Measurements from ENCODE around the gene BEGAIN. TPM values are rescaled to one million over a fixed set of nuclear protein-coding genes. Genes with fewer than 3 reads are reported as not detected.

The BEGAIN gene
- total and polyA plus RNA-seq, 7 experiments from 2014 or later = 0.38 to 2.4 (median 1.5) TPM

DNA sequence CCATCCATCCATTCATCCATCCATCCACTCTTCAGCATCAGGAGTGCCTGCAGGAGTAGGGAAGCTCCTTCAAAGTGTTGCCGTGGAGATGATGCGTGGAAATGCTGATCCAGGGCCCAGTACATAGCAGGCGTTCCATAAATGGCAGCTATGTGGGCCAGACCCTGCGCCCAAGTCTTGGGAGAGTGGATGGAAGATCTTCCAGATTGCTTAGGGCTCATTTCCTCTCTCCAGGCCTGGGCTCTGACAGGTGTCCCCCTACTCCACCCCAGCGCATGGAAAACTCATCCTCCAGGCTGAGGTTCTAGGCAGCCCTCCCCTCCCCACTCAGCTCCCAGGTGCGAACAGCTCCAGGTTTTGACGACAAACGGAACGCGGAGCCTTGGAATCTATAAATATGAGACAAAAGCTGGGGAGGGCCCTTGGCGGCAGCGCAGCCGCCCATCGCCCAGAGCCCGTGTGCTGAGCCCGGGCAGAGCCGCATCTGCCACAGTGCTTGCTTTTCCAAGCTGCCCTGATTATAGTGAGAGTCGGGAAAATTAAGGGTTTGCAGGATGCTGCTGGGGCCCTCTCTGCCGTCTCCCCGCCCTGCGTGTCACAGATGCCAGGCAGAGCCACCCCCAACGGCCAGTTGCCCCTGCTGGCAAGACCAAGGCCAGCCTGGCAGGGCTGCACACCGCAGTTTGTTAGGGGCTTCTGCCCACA, 1.6 kb downstream of the BEGAIN start:
- no peak overlapping the region for H3K4me3 ChIP-seq (ENCODE audit: low read length)
- no peaks in the 10 kb centered on the region for H3K36me3 ChIP-seq (ENCODE audit: control insufficient read depth in 2 of 3, insufficient read depth in 3 of 3, low read length in 3 of 3)
- peak overlapping the region in 1 of 9 donors; percentile 10 for H3K27ac Mint-ChIP-seq
- H3K4me1 ChIP-seq (ENCODE audit: control insufficient read depth in 2 of 2, insufficient read depth in 2 of 2, low read length in 2 of 2) = peaks cover 3 to 6% of the 10 kb centered on the region in 2 donors
- DNase-seq (no peak), ATAC-seq (no peak)
- peak overlapping the region; percentile 13 to 80 (median 70) for H3K4me3 Mint-ChIP-seq
- H3K9me3 ChIP-seq (ENCODE audit: control insufficient read depth in 2 of 3, low read length in 3 of 3) = no peaks in the 10 kb centered on the region
- intact Hi-C loops (cut with micrococcal nuclease) = loop anchor here in 1 of 2 donors (2.0 kb wide), 1 partner anchor 59 kb away; no protein-coding TSS in a partner anchor
- no peaks in the 10 kb centered on the region for H3K9me3 Mint-ChIP-seq
- H3K27me3 Mint-ChIP-seq = peaks cover 13 to 25% (median 21%) of the 10 kb centered on the region in 5 donors
- peaks cover 0 to 6% (median 0%) of the 10 kb centered on the region in 7 donors for H3K4me1 Mint-ChIP-seq
- ChIA-PET POLR2A (no interaction called here), CTCF (no interaction called here)
- no peaks in the 10 kb centered on the region for H3K27me3 ChIP-seq (ENCODE audit: control insufficient read depth in 2 of 2, insufficient read depth in 2 of 2, low read length in 2 of 2)
- no peak overlapping the region for H3K27ac ChIP-seq (ENCODE audit: low read depth, low read length)
- H3K36me3 Mint-ChIP-seq = no peaks in the 10 kb centered on the region

DNA sequence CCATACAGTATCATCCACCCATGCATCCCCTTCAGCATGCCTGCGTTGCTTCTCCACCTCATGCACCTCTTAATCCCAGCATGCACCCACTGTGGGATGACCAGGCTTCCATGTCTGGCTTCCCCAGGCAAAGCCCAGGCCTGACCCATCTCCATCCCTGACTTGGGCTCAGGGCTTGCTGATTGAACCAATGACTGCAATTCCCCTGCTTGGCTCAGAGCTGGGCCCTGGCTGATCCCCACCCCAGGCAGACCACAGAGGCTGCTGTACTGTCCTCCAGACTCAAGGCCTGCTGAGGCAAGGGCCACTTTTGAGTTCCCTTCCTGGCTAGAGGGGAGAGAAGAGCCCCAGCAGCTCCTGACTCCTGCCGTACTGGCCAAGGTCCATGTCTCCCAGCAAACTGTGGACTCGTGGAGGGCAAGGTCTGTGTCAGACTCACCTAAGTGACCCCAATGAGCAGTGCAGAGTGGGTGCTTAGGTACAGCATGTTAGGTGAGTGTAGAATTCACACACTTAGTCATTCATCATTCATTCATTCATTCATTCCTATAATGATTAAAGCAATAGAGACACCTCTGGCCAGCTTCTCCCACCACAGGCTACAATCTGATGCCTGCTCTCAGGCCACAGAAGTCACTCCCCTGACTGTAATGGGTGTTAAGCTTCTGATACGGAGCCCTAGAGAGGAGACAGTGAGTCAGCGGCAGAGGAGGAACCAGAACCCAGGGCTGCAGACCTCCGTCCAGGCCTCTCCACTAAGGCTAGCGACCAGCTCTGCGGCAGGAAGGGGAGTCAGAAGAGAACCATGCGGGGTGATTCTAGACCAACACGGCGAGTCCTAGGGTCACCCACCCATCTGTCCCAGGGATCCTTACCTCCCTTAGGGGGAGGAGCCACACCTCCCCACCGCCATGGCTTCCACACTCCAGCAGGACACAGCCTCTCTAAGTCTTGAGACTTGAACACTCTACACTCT, 2.9 kb downstream of the BEGAIN start:
- Mint-ChIP-seq H3K27me3 (peaks cover 6 to 17% (median 8%) of the 10 kb centered on the region in 5 donors), H3K4me1 (peaks cover 0 to 6% (median 0%) of the 10 kb centered on the region in 7 donors), H3K27ac (peak overlapping the region in 3 of 9 donors; percentile 38 to 59 (median 46)), H3K36me3 (no peaks in the 10 kb centered on the region), H3K9me3 (no peaks in the 10 kb centered on the region), H3K4me3 (peak overlapping the region in 8 of 10 donors; percentile 12 to 57 (median 26))
- CTCF ChIA-PET = no interaction called here
- Histone ChIP-seq H3K27ac (ENCODE audit: low read depth, low read length) (no peak overlapping the region), H3K9me3 (ENCODE audit: control insufficient read depth in 2 of 3, low read length in 3 of 3) (no peaks in the 10 kb centered on the region), H3K36me3 (ENCODE audit: control insufficient read depth in 2 of 3, insufficient read depth in 3 of 3, low read length in 3 of 3) (no peaks in the 10 kb centered on the region), H3K4me1 (ENCODE audit: control insufficient read depth in 2 of 2, insufficient read depth in 2 of 2, low read length in 2 of 2) (peaks cover 3 to 6% of the 10 kb centered on the region in 2 donors), H3K27me3 (ENCODE audit: control insufficient read depth in 2 of 2, insufficient read depth in 2 of 2, low read length in 2 of 2) (no peaks in the 10 kb centered on the region), H3K4me3 (ENCODE audit: low read length) (no peak overlapping the region)
- intact Hi-C loops (cut with micrococcal nuclease) = no loop called here
- ATAC-seq = no peak
- DNase-seq = no peak
- POLR2A ChIA-PET = no interaction called here

DNA sequence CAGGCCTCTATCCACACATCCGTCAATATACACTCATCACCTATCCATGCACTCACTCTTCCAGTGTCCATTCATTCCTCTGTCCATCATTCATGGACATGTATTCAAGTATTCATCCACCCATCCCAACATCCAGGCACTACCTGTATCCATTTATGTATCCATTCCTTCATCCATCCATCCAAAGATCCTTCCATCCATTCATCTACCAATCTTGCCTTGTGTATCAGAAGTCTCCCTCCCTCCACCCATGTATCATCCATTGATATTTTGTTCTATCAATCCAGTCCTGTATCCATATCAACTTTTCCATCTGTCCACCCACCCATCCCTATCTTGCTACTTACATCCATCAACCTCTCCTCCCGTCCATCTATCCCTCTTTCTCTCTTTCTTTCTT, 4.0 kb downstream of the BEGAIN start:
- ATAC-seq (no peak), DNase-seq (no peak)
- no peaks in the 10 kb centered on the region for H3K9me3 ChIP-seq (ENCODE audit: control insufficient read depth in 2 of 3, low read length in 3 of 3)
- Mint-ChIP-seq H3K4me3 (no peak overlapping the region), H3K36me3 (no peaks in the 10 kb centered on the region), H3K27me3 (peaks cover 2 to 12% (median 3%) of the 10 kb centered on the region in 5 donors), H3K4me1 (peaks cover 0 to 6% (median 0%) of the 10 kb centered on the region in 7 donors), H3K9me3 (no peaks in the 10 kb centered on the region), H3K27ac (peak overlapping the region in 2 of 9 donors; percentile 15 to 57)
- H3K27ac ChIP-seq (ENCODE audit: low read depth, low read length) = no peak overlapping the region
- POLR2A ChIA-PET = no interaction called here
- H3K4me1 ChIP-seq (ENCODE audit: control insufficient read depth in 2 of 2, insufficient read depth in 2 of 2, low read length in 2 of 2) = peaks cover 3 to 6% of the 10 kb centered on the region in 2 donors
- CTCF ChIA-PET = no interaction called here
- H3K27me3 ChIP-seq (ENCODE audit: control insufficient read depth in 2 of 2, insufficient read depth in 2 of 2, low read length in 2 of 2) = no peaks in the 10 kb centered on the region
- no peak overlapping the region for H3K4me3 ChIP-seq (ENCODE audit: low read length)
- intact Hi-C loops (cut with micrococcal nuclease) = no loop called here
- H3K36me3 ChIP-seq (ENCODE audit: control insufficient read depth in 2 of 3, insufficient read depth in 3 of 3, low read length in 3 of 3) = no peaks in the 10 kb centered on the region

DNA sequence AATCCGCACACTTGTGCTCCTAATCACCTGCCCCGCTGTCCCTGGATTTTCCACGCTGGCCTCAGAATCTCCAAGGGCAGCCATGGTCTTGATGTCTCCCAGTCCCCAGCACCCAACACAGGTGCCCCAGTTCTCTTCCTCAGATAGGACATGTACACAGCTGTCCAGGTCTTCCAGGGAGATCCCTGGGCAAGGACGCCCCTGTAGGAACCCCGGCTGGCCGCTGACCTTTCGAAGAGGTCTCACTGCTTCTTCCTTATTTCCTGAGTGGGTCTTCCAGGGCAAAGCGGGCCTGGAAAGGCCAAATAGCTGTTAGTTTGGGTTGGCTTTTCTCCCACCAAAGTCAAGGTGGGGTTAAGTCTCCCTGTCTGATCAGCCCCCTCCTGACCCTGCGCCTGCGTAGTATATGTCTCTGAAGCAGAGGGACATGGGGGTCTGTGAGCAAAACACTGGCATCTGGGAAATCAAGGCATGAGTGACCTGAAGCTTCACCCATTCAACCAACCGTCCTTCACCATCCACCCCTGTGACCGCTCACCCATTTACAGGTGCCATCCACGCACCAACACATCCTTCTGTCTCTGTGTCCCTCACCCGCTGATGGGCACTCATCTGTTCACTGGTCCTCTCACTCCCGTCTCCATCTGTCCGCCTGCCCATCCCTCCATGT, 4.6 kb downstream of the BEGAIN start:
- no peak for ATAC-seq
- Histone ChIP-seq H3K4me3 (ENCODE audit: low read length) (no peak overlapping the region), H3K36me3 (ENCODE audit: control insufficient read depth in 2 of 3, insufficient read depth in 3 of 3, low read length in 3 of 3) (no peaks in the 10 kb centered on the region), H3K27ac (ENCODE audit: low read depth, low read length) (no peak overlapping the region), H3K27me3 (ENCODE audit: control insufficient read depth in 2 of 2, insufficient read depth in 2 of 2, low read length in 2 of 2) (no peaks in the 10 kb centered on the region), H3K4me1 (ENCODE audit: control insufficient read depth in 2 of 2, insufficient read depth in 2 of 2, low read length in 2 of 2) (peaks cover 0 to 6% of the 10 kb centered on the region in 2 donors), H3K9me3 (ENCODE audit: control insufficient read depth in 2 of 3, low read length in 3 of 3) (no peaks in the 10 kb centered on the region)
- intact Hi-C loops (cut with micrococcal nuclease) = no loop called here
- DNase-seq = no peak
- peak overlapping the region in 1 of 9 donors; percentile 57 for H3K27ac Mint-ChIP-seq
- POLR2A ChIA-PET = no interaction called here
- H3K4me1 Mint-ChIP-seq = peaks cover 0 to 2% (median 0%) of the 10 kb centered on the region in 7 donors
- CTCF ChIA-PET = no interaction called here
- peaks cover 0 to 3% (median 0%) of the 10 kb centered on the region in 11 donors for H3K9me3 Mint-ChIP-seq
- no peaks in the 10 kb centered on the region for H3K36me3 Mint-ChIP-seq
- H3K4me3 Mint-ChIP-seq = no peak overlapping the region
- H3K27me3 Mint-ChIP-seq = peaks cover 0 to 6% (median 0%) of the 10 kb centered on the region in 5 donors

DNA sequence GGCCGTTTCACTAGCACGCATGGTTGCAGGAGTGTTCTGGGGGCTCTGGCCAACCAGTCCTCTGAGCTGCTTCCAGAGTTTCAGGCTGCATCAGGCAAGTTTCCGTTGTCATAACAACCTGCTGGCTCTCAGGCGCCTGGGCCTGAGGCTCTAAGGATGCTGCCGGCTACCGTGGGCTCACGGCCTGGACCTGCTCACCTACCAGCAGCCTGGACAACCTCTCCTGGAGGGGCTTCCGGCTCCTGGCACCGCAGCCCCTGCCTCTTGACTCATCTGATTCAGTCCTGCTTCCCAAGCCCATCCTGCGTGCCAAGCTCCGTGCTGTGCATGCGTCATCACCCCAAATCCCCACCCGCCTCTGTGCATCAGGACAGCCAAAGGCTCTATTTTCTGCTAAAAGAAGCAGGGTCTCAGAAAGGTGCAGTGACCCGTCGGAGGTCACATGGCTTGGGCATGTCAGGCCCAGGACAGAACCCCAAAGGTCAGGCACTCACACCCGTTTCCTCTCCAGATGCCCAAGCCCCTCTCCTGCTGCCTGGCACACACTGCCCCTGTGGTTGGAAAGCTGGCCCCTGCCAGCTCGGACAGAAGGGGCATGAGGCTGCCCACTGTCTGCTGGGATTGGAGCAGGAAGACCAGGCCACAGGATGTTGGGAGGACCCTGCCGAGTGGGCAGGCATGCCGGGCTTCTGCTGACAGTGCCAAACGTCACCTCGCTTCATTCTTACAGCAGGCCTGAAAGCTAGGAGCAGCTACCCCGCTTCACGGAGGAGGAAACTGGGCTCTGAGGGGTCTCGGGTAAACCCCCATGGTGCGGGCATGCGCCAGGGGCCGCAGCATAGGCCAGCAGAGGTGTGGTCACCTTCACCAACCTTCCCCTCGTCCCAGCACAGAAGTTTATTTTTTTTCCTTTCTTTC, 5.7 kb downstream of the BEGAIN start:
- no peak overlapping the region for H3K4me3 Mint-ChIP-seq
- H3K27me3 Mint-ChIP-seq = peaks cover 0 to 5% (median 0%) of the 10 kb centered on the region in 5 donors
- peaks cover 0 to 6% of the 10 kb centered on the region in 2 donors for H3K4me1 ChIP-seq (ENCODE audit: control insufficient read depth in 2 of 2, insufficient read depth in 2 of 2, low read length in 2 of 2)
- H3K4me1 Mint-ChIP-seq = peaks cover 0 to 2% (median 0%) of the 10 kb centered on the region in 7 donors
- no peaks in the 10 kb centered on the region for H3K36me3 ChIP-seq (ENCODE audit: control insufficient read depth in 2 of 3, insufficient read depth in 3 of 3, low read length in 3 of 3)
- H3K27me3 ChIP-seq (ENCODE audit: control insufficient read depth in 2 of 2, insufficient read depth in 2 of 2, low read length in 2 of 2) = no peaks in the 10 kb centered on the region
- peaks cover 0 to 3% (median 0%) of the 10 kb centered on the region in 11 donors for H3K9me3 Mint-ChIP-seq
- no peak overlapping the region for H3K27ac Mint-ChIP-seq
- no peak for ATAC-seq
- H3K4me3 ChIP-seq (ENCODE audit: low read length) = no peak overlapping the region
- H3K9me3 ChIP-seq (ENCODE audit: control insufficient read depth in 2 of 3, low read length in 3 of 3) = no peaks in the 10 kb centered on the region
- H3K27ac ChIP-seq (ENCODE audit: low read depth, low read length) = no peak overlapping the region
- DNase-seq = no peak
- POLR2A ChIA-PET = no interaction called here
- intact Hi-C loops (cut with micrococcal nuclease) = no loop called here
- no peaks in the 10 kb centered on the region for H3K36me3 Mint-ChIP-seq
- CTCF ChIA-PET = no interaction called here

All from naive thymus-derived CD4-positive, alpha-beta T cell (primary cell).